ENCODE results near the gene CLRN1.

CLRN1 gene

DNA sequence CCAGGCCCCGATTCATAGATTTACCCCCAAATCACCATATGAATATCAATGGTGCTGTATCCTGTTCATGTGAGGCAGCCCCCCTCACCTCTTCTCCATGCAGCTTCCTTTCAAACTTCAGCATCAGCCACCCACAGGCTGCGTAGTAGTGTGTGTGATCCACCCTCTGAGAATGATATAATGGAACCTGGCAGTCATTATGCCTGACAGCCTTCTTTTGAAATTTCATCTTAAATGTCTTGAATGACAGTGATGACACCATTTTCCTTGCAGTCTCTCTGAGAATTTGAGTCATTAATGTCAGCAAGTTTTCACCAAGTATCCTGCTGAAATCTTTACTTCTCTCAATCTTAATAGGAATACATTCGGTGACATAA, 3.5 kb upstream of the CLRN1 start:
- no peak for DNase-seq (ENCODE audit: low spot score)

DNA sequence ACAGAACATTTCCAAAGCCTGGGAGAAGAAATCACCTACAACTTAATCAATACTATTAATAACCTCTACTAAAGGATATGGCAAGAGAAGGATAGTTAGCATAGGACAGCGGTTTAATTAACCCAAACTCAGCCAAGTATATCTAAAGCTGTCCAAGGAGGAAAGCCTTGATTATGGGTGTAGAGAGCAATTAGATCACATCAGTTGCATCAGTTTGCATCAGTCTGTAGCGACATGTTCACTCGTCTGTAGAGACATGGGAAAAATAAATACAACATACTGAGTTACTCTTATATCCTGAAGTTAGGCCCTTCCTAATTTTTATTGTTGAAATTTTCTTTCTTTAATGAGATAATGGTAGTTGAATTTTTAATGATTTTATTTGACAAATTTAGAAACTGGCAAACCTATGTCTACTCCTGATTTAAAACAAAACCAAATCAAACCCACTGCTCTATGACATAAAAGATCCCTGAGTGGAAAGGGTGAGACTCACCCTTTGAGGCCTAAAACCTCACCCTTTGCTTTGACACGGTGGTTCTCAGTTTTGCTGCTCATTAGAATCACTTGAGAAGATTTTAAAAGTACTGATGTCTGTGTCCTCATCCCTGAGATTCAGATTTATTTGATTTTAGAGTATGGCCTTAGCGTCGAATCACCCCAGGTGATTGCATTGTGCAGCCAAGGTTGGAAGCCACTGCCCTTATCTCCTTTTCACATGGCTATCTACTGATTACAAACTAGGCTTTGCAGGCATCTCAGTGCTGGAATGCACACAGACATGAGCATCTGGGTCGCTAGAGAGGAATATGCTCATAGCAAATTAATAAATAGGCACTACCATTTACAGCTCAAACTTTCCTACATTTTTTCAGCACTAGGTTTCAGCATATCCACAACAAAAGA, 2.8 kb upstream of the CLRN1 start:
- DNase-seq (ENCODE audit: low spot score) = no peak

DNA sequence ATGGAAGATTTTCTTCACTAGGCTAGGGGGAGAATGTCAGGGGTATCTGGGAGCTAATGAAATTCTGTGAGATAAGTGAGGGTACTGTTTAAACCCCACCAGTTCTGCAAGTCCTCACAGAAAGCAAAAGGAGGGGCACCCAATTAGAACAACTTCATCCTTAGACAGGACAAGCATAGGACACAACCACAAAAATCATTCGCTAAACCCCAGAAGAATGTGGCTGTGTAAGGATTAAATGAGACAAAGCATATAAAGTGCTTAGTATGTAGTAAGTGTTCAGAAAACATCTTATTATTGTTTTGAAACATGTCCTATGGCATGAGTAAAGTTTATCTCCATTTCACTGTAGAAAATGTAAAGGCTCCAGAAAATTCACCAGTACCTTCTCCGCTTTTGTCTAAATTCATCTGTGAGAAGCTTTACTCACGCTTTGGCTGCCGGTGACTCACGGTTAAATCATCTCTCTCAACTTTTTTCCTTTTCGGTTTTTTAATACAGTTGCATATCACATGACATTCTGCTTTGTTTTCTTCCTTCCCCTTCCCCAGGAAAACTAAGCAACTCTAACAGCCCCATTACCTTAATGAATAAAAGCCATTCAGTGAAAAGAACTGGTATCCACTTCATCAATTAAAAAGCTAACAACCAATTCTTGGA, 1.7 kb downstream of the CLRN1 start:
- DNase-seq (ENCODE audit: low spot score) = no peak

DNA sequence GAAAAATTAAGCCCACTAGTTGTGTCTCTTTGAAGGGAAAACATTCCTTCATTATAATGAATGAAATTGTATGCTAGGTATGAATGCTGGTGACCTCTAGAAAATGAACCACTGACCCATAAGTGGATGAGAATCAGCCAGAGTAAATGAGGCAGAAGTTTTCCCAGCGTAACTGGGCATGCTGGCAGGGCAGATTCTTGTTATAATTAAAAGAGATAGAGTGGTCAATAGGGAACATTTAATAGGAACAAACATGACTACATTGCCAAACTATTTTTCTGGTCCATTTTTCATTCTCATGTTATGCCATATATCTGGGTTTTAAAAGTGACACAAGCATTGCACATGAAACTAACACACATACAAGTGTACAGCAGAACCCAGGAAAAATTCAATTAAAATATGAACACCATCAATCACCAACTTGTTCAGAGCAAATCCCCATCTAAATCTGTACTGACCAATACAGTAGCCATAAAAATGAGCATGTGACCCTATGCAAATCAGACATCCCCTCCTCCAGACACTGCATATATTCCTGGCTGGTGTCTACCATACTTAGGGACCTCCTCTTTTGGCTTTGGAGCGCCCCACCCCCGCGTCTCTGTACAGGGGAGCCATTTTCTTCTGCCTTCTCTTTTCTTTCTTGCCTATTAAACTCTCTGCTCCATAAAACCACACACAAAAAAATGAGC, 4.0 kb downstream of the CLRN1 start:
- DNase-seq (ENCODE audit: low spot score) = no peak

DNA sequence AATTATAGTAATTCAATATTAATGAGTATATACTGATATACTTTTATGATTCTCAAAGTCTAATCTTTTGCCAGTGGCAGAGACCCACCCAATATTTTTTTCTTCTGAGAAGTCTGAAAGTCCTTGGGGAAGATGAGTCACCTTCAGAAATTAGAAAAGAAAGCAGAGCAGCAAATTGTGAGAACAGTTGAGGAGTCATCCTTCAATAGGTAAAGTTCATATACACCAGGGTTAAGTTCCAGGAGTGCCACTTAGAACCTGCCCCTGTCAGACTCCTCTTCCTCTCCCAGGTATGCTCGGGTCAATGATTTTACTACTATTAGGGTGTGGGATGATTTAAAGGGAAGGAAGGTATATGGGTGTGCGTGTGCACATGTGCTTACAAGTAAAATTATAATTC, 7.1 kb downstream of the CLRN1 start:
- no peak for DNase-seq (ENCODE audit: low spot score)

DNA sequence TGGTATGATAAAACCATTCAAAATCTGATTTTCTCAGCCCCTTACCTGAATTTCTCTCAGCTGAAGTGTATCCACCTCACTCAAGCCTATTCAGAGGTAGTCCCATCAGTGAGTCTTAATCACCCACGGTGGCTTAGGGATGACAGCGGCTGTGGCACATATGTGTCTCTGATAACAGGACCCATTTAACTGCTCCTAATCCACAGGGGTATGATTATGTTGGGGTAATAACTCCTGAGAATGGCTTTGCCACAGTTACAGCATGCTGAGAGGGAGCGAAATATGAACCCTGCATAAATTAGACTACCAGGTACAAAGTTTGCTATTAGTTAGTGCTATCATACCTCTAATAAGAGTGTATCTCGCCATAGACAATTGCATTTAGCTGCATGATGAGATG, 10.6 kb downstream of the CLRN1 start:
- no peak for DNase-seq (ENCODE audit: low spot score)

DNA sequence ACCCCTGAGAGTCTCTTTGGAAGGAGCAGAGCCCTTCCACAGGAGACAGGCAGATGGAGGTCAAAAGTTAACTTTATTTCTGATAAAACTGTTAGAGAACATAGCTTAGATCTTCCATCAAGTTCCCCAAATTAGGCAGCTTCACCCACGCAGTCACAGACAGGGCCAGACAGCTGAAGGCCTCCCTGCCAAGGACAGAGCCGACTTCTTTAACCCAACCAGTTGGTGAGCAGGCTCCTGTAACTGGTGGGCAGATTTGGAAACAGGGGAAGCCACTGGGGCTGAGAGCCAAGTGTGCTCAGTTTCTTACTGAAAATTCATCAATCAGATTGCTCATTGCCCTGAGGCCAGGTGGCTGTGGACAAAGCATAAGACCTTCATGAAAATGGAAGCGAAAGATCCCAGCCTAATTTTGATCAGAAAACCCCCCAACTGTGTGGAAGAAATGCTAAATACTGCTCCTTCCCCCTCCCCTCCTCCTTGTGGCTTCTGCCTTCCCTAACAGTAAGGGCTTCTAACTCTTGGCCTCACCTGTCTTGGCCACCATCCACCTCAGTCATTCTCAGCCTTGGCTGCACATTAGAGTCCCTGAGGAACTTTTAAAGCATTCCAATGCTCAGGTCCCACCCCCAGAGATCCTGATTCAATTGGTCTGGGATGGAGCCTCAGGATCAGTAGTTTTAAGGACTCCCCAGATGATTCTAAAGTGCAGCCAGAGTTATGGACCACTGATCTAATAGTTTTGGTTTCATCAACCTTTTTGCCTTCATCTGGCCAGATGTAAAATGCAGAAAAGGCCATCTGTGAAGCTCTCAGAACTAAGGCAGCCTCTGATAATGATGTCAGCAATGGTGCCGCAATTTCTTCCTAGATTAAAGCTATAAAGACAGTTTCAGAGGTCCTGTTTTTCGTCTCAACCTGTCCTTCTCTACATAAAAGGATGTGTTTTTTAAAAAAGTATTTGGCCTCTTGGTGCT, 11.5 kb downstream of the CLRN1 start:
- DNase-seq (ENCODE audit: low spot score) = no peak

DNA sequence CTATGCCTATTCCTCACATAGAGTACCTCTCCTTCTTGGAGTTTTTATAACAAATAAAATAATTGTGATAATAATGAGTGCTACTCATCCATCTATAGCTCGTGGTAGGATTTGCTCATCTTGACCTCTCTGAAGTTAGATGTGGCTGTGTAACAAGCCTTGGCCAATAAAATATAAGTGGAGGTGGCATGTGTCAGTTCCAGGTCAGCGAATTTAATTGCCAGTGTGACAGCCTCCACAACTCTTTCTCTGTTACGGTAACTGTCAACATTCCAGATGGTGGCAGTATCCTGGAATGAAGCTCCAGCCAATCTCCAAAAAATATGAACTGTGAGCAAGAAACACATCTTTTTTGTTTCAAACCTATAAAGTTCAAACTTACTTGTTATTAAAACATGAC, 13.8 kb downstream of the CLRN1 start:
- no peak for DNase-seq (ENCODE audit: low spot score)

DNA sequence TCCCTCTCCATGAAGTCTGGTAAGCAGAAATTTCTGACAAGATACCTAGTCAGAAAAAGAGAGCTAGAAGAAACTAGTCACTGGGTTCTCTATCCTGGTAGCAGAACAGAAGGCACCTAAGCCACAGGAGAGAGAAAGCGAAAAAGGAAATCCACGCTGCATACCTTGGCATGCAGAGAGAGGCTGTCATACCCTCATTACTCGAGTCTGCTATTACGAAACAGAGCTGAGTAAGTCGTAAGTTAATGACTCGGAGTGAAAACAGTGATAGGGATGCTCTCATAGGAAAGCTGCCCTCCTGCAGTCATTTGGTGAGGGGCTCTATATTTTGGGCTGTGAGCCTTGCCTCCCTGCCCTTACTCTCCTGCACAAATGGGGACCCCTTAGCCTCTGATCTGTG, 16.2 kb downstream of the CLRN1 start:
- no peak for DNase-seq (ENCODE audit: low spot score)

DNA sequence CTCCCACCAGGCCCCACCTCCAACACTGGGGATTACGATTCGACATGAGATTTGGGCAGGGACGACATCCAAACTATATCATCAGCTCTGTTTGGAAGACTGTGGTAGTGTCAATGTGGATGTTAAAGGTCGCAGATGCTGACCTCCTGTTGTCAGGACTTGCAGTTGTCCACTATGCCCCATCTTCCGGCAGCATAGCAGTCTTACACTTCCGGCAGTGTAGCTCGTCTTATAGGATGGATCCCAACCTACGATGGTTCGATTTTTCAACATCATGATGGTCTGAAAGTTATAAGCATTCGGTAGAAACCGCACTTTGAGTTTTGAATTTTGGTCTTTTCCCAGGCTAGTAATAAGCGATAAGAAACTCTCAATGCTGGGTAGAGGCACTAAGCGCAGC, 20.6 kb downstream of the CLRN1 start:
- no peak for DNase-seq (ENCODE audit: low spot score)

DNA sequence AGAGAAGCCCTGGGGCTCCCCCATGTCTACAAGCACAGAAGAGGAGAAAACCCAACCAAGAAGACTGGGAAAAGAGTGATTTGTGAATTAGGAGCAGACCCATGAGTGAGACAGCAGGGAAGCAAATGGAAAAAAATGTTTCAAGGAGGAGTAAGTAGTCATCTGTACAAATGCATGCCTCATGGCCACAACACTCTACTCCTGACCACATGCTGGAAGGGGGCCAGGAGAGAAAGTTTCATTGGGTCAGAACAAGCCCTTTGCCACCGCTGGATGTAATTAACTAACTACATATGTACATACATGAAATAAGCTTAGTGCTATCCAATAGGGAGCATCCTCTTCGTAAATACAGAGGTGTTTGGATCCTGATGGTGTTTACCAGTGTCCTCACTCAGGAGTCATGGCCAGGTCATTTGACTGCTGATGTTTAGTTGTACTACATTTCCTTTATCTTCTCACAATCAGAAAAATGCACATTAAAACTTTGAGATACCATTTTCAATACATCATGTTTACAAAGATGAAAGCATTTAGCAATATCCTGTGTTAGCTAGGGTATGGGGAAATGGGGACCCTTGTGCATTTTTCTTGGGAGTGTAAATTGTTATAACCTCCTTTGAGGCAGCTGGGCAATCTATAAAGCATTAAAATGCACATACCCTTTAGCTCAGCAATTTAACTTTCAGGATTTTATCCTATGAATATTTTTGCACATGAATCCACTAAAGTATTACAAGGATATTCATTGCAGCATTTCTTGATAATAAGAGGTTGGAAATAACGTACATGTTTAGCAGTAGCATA, 27.1 kb downstream of the CLRN1 start:
- DNase-seq (ENCODE audit: low spot score) = no peak

DNA sequence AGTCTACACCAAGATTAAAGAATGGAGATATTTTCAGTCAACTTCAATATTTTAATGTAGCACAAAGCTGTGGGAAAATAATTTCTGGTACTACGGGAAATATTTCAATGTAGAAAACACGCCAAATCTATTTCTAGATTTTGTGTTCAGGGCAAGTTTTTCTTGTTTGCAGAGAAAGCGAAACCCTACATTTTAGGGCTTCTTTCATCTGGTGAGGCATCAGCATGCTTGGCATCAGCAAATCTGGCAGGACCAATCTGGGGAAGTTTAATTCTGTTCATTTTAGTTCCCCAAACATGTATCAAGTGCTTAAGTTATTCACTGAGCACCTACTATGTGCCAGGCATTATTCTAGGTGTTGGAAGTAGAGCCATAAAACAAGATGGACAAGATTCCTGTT, 30.3 kb downstream of the CLRN1 start:
- no peak for DNase-seq (ENCODE audit: low spot score)

DNA sequence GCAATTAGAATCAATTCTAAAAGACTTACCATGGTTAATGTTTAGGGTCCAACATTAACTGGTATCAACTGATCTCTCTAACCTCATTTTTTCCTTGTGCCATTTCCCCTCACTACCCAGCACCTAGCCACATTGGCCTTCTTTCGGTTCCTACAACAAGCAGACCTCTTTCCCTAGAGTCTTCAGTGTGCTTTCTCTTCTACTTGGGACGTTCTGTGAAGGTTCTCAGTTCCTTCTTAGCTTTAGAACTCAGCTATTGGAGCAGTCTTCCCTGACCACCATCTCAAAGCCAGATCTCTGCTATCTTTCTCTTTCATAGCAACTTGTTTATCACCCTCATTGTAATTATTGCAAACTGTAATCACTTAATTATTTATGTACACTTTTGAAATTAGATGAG, 35.8 kb downstream of the CLRN1 start:
- no peak for DNase-seq (ENCODE audit: low spot score)

DNA sequence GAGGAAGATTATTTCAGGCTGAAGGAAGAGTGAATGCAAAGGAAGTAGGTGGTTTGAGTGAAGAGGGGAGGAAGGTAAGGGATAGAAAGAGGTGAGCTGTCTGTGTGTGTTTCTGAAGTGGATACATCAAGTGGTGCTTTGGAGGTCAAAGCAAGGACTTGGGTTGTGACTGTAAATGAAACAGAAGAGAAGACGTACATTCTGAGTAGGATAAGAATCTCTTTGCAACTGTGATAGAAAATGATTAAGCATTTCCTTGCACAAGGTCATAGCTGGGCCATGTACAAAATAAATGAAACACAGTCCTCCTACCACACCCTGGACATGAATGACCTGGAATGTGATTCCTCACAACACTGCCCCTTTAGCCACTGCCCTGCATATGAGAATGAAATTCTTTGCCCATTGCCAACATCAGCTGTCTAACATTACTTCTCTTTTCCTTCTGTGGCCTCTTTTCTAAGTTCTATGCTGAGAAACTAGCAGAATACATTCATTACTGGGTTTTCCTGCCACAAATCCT, 39.0 kb downstream of the CLRN1 start:
- DNase-seq (ENCODE audit: low spot score) = no peak

DNA sequence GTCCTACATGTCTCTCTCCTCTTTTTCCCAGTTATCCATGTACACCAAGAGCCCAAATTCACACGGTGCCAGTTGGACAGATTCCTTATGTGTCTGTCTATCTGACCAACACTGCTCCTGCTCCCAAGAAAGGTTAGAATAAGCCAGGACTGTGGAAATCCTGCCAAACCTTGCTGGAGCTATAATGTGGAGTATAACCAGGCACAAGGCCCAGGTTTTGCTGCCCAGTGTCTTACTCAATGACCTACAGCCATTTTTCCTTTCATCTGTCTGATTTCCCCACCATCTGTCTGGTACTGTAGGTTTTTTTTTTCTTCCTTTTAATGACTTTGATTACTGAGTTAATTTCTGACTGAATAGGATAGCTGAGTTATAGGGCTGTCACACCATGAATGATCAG, 40.8 kb downstream of the CLRN1 start:
- no peak for DNase-seq (ENCODE audit: low spot score)

DNA sequence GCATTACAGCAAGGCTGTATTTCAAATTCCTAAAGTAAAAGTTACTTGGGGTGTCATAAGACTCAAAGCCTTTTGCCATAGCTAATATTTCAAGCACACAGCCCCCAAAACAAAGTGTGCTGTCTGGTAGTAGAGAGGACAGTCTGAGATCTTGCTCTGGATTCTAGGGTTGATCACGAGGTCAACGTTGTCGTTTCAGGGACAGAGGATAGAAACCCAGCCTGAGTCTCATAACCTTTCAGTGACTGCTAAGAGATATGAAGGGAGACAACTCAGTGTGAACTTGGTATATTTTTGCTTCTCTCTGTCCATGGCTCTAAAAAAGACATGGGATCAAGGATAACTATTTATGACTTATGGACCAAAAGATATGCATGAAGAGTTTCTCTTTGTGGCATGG, 41.7 kb downstream of the CLRN1 start:
- DNase-seq (ENCODE audit: low spot score) = no peak

DNA sequence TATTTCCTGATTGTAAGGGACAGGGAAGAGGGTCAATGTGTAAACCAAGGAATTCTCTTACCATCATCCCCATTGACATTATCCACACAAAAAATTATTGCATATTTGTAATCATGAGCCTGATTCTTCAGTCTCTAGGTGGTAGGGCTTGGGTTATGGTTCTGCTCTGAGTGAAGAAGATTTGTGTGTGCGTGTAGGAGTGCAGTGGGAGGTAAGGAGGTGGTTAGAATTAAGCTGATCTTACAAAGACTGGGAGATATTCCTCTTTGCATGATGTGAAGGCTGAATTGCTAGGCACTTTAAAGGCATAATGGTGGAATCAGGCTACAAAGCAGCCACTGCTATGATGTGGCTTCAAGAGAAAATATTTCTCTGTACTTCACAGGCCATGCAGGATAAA, 44.3 kb downstream of the CLRN1 start:
- DNase-seq (ENCODE audit: low spot score) = no peak

DNA sequence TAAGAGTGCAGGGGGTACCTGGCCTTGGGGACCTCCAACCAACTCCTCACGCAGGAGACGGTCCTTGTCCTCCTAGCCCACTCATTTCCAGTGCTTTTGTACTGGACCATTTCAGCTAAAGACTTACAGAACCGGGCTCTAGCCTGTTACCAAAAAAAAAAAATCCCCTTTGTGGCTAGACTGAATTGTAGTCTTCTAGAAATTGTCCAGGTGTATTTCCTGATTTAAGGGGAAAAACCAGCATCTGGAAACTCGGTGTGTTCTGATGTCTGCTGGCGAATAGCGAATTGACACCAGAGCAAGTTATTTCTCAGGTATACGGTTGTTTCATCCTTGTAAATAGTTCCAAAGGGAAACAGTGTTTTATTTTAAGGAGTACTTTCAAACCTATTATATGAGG, 46.2 kb downstream of the CLRN1 start:
- no peak for DNase-seq (ENCODE audit: low spot score)

DNA sequence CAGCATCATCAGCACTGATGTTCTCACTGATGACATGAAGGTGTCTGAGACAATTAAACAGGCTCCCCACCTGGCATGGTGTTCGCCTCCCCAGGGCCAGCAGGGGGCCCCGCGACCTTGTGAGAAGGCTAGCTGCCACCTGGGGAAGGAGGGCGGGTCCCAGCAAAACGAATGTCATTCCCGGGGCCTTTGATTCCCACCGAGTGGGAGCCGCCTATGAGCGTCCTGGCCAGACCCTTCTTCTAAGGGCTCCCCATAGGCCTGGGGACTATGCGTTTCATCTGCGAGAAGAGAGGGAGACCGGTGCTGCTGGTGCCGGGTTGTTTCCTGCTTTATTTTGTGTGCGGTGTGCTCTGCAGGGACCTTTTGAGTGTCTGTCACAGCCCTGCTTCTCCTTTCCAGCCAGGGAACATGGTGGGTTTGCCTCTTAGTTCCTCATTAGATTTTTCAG, 46.8 kb downstream of the CLRN1 start:
- peak; percentile 43 for DNase-seq (ENCODE audit: low spot score)

DNA sequence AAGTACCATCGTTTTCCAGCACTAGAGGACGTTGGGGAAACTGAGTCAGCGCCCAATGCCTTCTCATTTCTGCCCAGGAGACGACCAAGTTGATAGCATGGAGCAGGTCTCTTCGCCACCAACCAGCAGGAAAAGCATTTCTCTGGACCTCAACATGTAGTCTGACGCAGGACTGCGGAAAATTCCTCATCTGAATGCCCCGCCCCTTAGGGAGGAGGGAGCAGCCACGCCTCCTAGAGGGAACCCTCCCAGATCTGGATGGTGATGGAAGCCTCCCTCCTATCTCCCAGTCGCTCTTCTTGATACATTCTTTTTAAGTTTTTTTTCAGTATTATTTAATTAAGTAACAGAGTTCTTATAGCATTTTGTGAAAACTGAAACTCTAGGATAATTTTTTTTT, 49.9 kb downstream of the CLRN1 start:
- no peak for DNase-seq (ENCODE audit: low spot score)

DNA sequence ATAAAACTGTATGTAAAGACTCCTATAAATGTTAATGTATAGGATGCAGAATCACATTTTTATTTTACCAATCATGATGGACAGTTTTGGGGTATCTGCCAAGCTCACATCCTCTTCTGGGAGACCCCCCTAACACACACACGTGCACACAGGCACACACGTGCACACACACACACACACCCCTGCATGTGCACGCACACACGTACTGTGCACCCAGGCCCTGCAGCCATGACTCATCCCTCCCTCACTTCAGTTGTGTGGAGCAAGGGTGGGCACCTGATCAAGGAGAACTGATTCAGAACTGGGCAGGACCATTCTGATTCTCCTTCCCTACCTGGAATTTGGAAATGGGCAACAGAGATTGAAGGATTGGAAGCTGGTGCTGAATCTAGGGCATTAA, 51.3 kb downstream of the CLRN1 start:
- DNase-seq (ENCODE audit: low spot score) = no peak

Measured in HuH-7.5 (cell line).